ENCODE data around the gene WDR86.

GRCh38 chr7:151368136-151368571, 41.7 kb downstream of the WDR86 start:
- TF ChIP-seq, protein P1, sequence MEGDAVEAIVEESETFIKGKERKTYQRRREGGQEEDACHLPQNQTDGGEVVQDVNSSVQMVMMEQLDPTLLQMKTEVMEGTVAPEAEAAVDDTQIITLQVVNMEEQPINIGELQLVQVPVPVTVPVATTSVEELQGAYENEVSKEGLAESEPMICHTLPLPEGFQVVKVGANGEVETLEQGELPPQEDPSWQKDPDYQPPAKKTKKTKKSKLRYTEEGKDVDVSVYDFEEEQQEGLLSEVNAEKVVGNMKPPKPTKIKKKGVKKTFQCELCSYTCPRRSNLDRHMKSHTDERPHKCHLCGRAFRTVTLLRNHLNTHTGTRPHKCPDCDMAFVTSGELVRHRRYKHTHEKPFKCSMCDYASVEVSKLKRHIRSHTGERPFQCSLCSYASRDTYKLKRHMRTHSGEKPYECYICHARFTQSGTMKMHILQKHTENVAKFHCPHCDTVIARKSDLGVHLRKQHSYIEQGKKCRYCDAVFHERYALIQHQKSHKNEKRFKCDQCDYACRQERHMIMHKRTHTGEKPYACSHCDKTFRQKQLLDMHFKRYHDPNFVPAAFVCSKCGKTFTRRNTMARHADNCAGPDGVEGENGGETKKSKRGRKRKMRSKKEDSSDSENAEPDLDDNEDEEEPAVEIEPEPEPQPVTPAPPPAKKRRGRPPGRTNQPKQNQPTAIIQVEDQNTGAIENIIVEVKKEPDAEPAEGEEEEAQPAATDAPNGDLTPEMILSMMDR (IDR thresholded peaks at IDR 0.05), result peak in 2 of 3 donors; percentile 89 to 94
- TF ChIP-seq POLR2A (IDR thresholded peaks at IDR 0.05), result no peak
